HG03521 (cell line): ENCODE results near the gene PLCE1.

Experiments
- ATAC-seq: cut with Tn5 transposase; IDR thresholded peaks from one replicate; pipeline ENCODE4 v1.9.1; 2021; ENCODE audit warnings: mild to moderate bottlenecking, moderate library complexity; ENCODE audit not compliant: unreplicated experiment

PLCE1 gene

DNA sequence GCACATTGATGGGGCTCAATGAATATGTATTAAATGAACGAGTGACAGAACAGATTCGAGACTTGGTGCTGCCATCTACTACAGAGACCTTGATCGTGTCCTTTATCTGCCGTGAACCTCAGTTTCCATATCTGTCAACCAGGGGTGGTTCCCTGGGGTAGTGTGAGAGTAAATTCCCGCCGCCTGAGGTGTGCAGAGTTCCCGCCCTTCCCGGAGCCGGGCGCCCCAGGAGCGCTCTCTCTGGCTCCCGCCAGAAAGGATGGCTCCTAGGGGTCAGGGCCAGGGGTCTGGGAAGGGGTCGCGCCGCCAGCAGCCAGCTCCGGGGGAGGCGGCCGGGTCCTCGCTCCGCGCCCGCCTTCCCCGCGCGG lies 333 bp upstream of the PLCE1 start:
- no peak for ATAC-seq

DNA sequence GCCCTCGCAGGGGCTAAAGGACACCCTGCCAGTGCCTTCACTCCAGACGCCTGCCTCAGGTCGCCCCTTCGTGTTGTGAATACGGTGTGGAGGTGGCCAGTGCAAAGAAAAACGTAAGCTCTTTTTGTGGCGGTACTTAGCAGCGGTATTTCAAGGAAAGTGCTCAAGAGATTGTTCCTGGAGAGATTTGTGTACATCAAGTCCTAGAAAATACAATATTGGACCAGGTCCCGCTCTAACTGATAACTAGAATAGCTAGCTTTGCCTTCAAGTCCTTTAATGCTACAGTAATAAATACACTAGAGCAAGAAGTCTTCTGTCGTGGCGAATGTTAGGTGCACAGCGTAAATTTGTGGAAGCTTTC lies 689 bp downstream of the PLCE1 start:
- no peak for ATAC-seq

DNA sequence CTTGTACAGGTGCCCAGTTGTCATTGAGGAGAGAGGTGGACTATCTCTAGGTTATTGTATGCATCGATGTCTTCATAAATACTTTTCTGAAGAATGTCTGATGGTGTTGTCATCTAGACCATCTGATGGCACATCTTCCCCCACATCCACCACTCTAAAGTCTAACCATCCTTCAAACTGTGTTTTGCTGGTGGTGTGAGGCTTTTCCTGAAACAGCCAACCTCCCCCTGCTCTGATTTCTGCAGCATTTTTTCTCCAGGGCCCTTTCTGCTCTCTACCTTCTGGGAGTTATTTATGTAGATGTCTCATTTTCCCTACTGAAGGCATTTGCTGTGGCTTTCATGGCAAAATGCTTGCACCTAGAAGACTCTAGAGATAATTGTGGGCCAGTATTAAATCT lies 1.5 kb downstream of the PLCE1 start:
- ATAC-seq: no peak

- ATAC-seq: no peak
Measured at GRCh38 chr10:93995598-93996271, 2.0 kb downstream of the PLCE1 start.

- no peak for ATAC-seq
Measured at GRCh38 chr10:93996551-93996950, 2.8 kb downstream of the PLCE1 start.

GRCh38 chr10:93997546-93997945 lies 3.8 kb downstream of the PLCE1 start:
- ATAC-seq: no peak

- no peak for ATAC-seq
Measured at GRCh38 chr10:93999401-93999851, 5.7 kb downstream of the PLCE1 start.

- ATAC-seq: no peak
Measured at GRCh38 chr10:94000638-94001415, 7.1 kb downstream of the PLCE1 start.

GRCh38 chr10:94001416-94001810 lies 7.7 kb downstream of the PLCE1 start:
- ATAC-seq: no peak

- no peak for ATAC-seq
Measured at GRCh38 chr10:94002156-94002555, 8.4 kb downstream of the PLCE1 start.

DNA sequence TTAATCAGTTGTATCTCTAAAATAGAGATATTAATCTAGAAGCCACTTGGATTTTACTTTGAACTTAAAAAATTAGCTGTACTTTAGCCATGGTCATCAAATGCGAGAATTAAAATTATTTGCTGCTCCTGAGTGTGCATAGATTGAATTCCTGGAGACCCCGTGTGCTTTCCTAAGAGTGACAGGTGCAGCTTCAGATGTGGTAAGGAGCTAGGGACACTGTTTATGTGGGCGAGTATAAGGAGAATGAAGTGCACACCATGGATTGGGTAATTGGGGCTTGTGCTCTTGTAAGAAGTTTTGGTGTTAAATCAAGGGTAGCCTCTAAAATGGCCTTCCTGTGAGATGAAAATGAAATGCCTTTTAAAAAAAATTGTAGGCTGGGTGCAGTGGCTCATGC lies 9.8 kb downstream of the PLCE1 start:
- no peak for ATAC-seq

DNA sequence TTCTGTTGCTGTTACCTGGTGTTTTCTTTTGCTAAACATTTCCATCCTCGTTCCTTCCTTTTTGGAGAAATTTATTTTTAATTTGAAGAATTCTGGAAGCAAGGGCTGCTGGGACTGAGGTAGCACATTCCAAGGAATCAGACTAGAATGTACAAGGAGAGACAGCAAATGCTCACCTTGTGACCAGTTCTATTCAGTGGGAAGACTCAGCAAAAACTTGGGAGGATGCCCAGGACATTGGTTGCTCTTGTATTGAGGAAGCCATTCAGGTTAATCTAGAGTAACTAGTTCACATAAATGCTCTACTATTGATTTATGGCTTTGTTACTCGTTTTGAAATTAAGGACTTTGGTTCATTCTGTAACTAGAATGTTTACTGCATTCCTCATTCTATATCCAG lies 11.3 kb downstream of the PLCE1 start:
- no peak for ATAC-seq

DNA sequence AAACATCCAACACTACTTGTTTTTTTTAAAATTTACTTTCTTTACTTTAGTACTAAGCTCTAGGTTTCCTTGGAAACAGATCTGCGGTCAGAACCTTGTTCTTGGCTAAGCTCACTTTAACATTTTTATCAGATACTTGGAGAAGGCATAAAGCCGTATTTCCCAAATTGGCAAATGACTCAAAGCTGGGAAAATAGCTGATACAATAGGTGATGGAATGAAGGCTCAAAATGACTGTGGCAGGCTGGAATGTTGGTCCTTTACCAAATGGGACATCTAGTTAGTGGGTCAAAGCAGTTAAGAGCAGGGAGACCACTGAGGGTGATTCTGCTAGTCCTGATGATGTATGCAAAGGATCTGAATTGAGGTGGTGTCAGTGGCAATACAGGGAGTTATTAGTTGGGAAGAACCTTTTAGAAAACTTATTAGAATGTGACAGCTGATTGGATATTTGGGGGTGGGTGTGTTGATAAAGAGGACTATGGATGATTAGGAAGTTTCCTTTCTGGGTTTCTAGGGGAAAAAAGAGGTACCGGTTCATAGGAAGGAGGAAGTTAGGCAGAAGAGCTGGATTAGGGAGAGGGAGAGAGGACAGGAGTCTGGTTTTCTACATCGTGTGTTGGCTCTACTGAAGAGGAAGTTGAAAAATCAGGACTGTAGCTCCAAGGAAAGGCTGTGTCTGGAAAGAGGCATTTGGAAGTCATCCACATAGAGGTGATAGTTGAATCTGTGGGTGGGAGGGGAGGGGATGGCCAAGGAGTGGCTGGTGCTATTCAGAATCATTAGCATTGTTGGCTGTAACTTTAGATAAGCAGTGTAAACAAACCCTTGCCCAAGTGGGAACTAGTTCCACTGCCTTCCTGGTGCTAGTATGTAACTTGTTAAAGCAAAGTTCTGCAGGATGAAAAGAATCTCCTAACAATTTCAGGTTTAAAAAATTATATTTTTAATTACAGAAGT lies 13.1 kb downstream of the PLCE1 start:
- no peak for ATAC-seq

DNA sequence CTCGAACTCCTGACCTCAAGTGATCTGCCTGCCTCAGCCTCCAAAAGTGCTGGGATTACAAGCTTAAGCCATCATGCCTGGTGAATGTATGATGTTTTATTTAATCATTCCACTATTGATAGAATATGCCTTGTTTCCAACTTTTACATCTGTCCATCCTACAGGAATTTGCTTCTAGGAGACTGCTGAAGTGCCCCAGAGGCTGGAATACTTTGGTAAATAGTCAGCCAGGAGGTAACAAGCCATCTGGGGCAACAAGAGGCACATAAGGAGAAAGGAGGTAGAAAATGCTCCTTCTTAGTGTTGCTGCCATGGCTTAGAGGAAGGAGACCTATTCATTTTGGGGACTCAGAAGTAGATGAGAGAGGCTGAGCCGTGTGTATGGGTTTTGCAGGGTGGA lies 14.8 kb downstream of the PLCE1 start:
- no peak for ATAC-seq

- ATAC-seq: no peak
Measured at GRCh38 chr10:94010116-94010515, 16.4 kb downstream of the PLCE1 start.

DNA sequence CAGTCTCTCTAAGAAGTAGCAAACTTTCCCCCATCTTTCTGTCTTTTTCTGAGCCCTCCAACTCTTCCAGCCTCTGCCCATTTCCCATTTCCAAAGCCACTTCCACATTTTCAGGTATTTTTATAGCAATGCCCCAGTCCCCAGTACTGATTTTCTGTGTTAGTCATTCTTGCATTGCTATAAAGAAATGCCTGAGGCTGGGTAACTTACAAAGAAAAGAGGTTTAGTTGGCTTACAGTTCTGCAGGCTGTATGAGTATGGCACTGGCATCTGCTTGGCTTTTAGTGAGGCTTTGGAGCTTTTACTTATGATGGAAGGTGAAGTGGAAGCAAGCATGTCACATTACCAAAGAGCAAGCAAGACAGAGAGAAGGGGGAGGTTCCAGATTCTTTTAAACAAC lies 17.2 kb downstream of the PLCE1 start:
- ATAC-seq: no peak

- no peak for ATAC-seq
Measured at GRCh38 chr10:94011296-94011695, 17.6 kb downstream of the PLCE1 start.

DNA sequence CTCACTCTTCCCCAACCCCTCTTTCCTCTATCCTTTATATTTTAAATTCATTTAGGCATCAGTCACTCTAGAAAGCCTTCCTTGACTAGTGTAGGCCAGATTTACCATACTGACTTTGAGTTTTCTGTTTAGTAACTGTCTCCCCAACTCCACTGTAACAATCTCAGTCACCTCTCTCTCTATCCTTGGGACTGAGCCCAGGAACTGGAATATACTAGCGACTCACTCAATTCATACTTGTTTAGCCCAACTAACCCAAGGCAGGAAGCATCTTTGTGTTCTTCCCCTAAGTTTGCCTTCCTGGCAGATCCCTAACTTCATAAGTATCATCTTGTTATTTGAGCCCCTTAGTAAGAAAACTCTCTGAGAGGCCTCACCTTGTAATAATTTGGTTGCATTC lies 19.1 kb downstream of the PLCE1 start:
- ATAC-seq: no peak

DNA sequence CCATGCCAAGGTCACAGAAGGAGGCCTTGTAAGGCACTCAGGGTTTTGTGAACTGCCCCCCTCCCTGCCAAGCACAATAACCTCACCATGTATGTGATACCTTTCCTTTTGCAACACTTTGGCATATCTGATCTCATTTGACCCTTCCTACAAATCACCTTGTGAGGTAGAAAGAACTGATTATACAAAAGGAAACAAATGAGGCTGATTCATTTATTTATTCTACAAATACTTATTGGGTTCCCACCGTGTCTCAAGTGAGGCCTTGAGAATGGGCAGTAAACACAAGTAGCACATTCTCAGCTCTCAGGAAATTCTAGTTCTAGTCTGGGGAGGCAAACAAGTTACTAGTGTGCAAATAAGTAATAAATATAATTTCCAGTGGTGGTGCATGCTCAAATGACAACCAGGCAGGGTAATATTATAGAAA lies 19.6 kb downstream of the PLCE1 start:
- no peak for ATAC-seq

DNA sequence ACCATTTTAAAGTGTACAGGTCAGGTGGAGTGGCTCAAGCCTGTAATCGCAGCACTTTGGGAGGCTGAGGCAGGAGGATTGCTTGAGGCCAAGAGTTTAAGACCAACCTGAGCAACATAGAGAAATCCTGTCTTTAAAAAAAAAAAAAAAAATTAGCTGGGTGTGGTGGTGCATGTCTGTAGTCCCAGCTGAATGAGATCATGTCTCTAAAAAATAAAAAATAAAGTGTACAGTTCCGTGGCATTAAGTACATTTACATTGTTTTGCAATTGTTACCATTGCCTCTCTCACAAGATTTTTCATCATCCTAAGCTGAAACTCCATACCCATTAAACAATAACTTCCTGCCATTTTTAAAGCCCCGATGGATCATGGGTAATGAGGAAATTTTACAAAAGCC lies 20.6 kb downstream of the PLCE1 start:
- no peak for ATAC-seq
